C4-2B (cell line): ENCODE results near the gene WWTR1.

Experiments used
- ZFX ChIP-seq: fragments of 450-650 bp; IDR thresholded peaks from 2 replicates; pipeline ENCODE4 v1.6.1; 2017
- TF ChIP-seq, protein P1 (sequence below): fragments of 450-650 bp; conservative IDR thresholded peaks from 2 replicates; pipeline ENCODE4 v1.5.1; 2017; ENCODE audit warnings: mild to moderate bottlenecking

DNA sequence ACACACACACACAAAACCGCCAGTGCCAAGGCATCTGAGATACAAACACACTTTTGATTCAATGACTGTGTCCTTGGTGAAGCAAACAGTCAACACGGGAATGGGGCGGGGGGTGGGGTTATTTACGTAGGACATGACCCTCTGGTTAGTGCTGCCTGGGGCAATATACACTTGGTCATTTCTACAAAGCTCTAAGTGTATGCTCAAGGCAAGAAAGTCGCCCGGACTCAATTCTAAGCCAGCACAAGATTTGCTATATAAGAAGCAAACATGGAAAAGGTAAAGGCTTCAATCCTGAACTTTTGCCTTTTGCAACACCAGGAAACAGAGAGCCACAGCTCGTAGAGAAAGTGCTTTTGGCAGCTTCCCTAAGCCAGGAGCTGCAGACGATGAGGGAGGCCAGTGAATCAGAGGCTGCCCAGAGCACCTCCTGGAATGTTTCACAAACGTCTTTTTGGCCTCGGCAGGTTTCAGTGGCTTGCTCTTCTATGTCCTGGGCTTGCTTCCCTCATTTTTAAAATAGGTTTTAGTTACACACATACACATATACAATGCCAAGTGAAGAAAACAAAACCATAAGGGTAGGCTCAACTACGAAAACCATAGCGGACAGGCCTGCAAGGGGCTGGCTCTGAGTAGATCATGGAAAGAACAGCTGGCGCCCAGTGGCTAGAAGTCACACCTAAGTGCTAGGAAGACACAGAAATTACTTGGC, 109.7 kb downstream of the WWTR1 start:
- TF ChIP-seq, protein P1, sequence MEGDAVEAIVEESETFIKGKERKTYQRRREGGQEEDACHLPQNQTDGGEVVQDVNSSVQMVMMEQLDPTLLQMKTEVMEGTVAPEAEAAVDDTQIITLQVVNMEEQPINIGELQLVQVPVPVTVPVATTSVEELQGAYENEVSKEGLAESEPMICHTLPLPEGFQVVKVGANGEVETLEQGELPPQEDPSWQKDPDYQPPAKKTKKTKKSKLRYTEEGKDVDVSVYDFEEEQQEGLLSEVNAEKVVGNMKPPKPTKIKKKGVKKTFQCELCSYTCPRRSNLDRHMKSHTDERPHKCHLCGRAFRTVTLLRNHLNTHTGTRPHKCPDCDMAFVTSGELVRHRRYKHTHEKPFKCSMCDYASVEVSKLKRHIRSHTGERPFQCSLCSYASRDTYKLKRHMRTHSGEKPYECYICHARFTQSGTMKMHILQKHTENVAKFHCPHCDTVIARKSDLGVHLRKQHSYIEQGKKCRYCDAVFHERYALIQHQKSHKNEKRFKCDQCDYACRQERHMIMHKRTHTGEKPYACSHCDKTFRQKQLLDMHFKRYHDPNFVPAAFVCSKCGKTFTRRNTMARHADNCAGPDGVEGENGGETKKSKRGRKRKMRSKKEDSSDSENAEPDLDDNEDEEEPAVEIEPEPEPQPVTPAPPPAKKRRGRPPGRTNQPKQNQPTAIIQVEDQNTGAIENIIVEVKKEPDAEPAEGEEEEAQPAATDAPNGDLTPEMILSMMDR: no peak
- TF ChIP-seq ZFX: no peak
